Nucleus accumbens (tissue), 56 donors: ENCODE data around the gene SLIT2.

Experiments used
- DNase-seq, 56 donors: peaks; one replicate each; lab custom pipeline; 2025; lab: John Stamatoyannopoulos, UW

Gene SLIT2

DNA sequence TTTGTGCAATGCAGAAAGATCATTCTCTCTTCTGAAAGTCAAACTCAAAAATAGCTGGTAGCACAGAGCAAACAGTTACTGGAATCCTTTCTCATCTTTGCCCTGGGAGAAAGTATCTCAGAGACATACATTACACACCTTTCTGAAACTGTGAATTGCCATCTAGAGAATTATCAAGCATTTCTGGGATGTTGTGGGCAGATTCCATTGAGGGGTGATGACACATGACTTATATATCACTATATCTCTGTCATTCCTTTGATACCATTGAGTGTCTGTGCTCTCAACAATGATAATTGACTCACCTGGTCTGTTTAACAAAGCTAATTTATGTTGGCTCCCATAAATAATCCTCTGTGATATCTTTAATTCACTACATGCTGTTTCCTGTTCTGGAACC is 13.0 kb downstream of the SLIT2 start:
- DNase-seq: no peak

DNA sequence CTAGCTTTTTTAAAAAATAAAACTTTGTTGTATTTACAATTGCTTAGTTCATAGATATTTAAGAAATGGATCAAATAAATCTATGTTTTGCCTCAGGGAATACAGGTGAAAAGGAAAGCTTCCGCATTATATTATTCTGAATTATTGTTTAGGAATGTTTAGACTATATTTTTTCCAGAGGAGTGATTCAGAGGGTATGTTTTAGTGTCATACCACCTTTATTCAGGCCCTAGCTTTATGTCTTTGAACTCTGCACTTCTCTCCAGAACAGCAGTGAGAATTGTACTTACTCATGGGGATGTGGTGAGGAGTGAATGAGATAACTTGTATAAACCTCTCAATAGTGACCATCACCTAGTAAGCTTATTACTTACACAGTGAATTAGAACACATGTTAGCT is 14.0 kb downstream of the SLIT2 start:
- no peak for DNase-seq

DNA sequence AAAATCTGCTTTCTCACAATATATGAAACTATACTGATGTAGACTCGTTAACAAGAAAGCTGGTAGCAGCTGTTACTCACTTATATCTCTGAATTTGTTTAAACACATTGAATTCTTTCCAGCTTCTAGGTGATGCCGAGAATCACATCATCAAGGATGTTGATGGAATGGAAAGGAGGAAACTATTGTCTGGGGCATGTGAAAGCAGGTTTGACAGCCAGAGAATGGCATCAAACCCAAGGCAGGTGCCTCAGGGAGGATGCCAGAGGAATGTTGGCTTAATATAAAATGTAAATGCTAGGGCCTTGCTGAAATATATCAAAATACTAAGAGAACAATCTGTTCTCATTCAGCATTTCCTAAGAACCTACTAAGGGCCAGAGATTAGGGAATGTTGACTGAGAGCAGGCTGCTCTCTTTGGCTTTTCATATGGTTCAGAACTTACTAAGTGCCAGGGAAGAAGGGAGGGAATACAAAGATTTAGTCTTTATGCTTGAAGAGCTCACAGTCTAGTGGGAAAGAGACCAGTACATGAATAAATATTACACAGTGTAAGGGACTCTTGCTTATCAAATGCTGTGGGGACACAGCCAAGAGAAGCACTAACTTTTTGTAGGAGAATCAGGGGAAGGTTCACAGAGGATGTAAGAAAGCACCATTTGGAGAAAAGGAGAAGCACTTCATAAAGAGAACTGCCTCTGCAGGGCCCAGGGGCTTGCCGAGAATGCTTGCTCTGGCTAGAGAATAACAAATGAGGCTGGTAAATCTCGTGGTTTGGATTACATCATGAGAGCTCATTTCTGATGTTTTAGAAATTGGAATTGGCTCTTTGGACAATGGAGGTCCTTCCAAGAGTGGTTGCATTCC is 14.7 kb downstream of the SLIT2 start:
- no peak for DNase-seq

DNA sequence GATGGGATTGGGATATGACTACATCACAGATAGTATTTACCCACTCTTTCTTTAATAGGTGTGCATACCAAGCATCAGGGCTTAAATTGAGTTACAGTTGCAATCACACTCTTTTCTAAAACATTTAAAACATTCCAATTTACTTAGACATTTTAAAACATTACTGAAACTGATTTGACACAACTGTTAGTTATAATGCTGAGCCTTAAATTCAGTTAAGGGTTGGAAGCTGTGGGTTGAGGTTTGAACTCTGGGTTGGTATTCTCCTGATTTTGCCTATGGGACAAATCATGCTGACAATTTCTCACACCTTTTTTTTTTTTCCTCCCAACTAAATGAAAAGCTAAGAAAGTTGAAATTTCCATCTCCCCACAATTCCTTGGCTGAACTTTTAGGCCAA is 16.3 kb downstream of the SLIT2 start:
- no peak for DNase-seq

DNA sequence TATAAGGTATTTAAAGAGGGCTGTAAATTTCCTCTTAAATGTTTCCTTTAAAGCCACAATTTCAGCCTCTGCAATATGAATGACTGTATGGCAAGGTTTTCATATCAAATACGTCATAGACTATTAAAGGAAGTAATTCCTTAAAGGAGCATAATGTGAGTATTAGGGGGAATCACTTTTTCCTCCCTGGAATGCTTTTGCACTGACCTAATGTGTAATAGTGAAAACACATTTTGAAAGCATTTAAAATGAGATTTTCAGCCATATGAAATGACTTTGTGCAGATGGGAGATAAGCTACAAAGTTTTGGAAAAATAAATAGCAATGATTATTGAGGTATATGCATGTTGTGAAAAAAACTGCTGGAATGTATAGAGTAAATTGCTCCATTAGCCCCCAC is 17.6 kb downstream of the SLIT2 start:
- DNase-seq: no peak

DNA sequence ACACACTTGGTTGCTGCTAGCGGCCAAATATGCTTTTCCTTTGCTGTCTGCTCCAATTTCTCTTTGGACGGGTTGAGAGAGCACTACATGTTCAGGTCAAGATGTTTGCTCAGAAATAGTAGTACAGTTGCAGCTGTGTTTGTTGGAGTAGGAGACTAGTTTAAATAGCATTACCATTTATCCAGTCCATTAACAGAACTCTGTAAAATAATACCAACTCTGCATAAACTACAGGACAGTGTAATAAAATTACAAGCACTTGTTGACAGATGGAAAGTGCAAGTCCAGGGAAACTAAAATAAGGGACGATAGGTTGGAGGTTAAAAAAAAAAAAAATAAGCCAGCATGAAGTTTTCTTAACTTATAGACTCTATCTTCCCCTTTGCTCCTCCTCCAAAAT is 20.2 kb downstream of the SLIT2 start:
- DNase-seq: no peak

DNA sequence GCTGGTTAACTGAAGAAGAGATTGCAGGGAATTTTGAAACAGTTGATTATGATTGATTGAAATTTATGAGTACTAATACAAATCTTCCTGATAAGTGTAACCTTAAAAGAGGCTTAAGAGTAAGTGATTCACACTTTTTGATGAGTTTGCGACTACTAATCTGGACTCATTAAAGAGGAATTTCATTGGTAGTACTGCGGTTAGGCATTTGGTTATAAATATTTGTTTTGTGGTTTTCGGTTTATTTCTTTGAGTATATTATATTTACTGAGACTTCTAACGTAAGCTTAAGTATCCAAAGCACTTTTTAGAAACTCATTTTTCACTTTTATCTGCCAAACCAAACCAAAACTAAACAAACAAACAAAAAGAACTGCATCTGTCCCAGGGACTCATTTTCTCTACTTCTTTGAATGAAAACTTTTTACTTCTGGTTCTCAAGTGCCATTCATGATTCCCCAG is 20.7 kb downstream of the SLIT2 start:
- DNase-seq: no peak

DNA sequence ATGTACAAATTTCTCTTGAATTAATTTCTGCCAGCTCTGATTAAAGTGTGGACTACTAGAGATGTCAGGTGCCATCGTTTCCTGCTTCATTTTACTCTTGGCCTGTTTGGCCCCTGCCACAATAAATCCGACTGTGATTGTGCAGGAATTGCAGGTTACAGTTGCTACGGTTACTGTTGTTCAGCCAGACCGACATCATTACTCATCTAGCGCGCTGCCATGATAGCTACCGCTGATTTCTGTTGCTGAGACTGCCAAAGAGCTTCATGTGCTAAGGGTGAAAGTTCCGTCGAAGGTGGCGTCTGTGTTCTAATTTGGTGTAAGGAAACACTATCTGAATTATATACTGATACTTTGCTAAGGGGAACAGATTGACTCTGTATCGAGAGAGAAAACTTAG is 22.1 kb downstream of the SLIT2 start:
- no peak for DNase-seq

DNA sequence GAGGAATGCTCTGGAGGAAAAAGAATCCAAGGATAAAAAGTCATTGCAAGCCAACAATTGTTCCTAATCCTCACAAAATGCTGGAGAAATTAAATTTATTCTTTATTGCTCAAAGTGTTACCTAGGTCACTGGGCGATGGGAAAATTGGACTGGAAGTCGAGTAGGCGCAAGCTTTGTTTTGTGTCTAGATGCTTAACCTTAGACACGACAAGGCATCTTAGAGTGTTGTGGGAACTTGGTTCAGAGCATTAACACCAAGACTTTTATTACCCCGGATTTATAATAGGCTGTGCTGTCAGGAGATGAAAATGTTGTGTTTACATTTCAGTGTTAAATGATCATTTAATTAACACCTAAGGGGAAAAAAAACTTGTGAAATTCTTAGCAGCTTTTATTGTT is 25.1 kb downstream of the SLIT2 start:
- no peak for DNase-seq

DNA sequence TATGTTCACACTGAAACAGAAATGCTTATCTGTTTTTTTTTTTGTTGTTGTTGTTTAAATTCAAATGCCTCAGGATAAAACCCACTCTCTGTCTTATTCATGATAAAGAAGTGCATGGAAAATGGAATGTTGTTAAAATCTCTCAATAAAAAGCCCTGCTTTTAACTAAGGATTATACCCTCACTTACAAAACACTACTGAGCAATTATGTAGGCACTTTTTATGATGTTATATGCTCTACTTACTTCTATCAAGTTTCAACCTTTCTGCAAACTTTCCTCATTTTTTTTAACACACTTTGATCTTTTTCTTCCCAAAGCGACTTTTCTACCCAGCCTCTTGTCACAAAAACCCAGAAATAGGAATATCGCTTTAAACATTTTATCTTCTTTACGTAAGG is 26.5 kb downstream of the SLIT2 start:
- DNase-seq: no peak

DNA sequence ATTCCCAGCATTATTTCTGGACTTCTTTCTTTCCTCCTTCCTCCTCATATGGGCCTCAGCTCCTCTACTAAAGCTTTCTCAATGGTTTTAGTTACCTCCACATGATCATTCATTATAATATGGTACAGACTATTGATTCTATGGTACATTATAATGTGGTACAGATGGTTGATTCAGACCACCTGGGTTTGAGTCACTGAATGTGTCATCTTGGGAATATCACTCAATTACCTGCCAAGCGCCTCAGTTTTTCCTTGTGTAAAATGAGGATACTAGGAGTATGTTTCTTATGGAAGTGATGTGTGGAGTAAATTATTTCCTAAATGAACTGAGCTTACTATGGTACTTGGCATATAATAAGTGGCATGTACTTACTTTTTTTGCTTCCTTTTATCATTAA is 27.7 kb downstream of the SLIT2 start:
- no peak for DNase-seq

DNA sequence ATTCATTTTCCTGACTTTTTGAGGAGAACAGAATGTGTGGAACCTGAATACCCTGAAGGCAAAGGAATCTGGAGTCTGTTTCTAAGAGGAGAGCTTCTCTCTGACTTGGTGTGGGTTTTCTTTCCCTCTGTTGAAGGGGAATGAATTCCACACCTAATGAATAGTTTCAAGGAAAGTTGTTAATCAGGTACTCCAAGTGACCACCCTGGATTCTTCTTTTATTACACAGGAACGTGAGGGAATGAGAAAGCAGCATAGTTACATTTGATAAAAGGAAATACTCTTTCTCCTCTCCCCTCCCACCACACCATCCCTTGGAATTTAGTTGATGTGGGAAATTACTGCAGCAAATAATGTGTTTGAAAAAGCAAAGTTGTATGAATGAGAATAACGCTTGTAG is 29.7 kb downstream of the SLIT2 start:
- no peak for DNase-seq

DNA sequence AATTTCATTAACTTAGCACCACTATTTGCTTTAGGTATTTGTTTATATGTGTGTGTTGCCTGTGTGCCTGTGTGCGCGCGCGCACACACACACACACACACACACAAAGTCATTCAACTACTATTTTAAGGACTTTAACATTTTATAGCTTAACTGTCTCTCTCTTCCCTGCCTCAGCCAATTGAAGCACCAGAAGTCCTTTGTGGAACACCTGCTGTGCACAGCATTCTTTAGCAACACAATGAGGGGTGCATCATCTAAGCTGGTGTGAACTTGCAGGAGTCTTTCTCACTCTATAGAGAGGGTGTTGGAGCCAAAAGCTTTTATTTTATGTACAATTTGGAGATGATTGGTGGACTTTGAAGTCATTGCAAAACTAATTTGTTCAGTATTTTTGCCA is 31.3 kb downstream of the SLIT2 start:
- no peak for DNase-seq

DNA sequence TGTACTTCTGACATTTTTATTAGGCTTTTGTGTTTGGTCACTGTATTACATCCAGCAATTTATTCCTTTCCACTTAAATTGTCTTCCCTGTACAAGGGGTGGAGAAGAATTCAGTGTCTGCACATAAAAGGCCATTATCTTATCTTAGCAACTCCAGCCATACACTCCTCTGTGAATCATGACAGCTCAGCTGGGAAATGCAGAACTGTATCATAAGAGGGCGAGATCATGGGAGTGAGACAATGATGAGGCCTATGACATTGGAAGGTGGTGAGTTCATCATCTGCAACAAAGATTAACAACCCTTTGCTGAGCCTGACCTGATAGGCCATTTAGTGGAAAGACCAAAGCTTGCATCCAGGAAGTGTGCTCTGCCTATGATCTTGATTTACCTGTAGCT is 33.3 kb downstream of the SLIT2 start:
- DNase-seq: no peak

DNA sequence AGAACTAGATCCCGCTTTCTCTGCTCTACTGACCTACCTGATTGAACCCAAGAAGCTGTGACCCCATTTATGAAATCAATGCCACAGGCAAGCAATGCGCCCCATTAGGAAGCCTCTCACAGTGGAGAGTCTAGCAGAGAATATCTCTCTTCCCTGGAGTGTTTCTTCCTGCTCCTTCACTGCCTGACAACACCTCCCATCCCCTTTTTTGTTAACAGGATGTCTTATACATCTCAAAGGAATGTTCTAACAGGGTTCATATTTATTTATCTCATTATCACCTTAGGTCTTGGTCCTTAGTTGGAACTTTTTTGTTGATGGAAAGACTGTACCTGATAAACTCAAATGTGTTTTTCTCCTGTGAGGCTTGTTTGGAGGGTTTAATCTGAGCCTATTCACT is 35.5 kb downstream of the SLIT2 start:
- no peak for DNase-seq

DNA sequence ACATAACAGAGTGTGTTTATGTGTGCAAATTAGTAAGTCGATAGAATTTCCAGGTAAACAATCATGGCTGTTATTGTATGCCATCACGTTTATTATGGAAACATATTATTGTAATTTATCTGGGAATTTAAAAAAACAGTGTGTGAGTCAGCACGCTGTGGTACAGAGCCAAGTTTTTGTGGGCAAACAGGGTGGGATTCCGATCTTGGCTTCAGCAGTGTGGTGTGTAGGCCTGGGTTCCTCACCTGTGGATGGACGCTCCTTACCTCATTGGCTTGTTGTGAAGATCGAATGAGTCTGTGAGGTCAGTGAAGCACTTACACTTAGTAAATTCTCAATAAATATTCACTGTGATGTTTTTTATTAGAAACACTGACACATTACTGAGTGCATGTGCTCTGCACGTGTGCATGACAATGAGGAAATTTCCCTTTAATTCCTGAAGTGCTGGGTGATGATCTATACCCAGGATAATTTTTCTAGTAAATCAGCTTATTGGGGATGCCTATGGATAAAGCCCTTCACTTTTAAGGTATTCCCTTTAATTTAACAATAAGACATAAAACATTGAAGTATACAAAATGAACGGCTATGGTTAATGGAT is 36.4 kb downstream of the SLIT2 start:
- DNase-seq: no peak

DNA sequence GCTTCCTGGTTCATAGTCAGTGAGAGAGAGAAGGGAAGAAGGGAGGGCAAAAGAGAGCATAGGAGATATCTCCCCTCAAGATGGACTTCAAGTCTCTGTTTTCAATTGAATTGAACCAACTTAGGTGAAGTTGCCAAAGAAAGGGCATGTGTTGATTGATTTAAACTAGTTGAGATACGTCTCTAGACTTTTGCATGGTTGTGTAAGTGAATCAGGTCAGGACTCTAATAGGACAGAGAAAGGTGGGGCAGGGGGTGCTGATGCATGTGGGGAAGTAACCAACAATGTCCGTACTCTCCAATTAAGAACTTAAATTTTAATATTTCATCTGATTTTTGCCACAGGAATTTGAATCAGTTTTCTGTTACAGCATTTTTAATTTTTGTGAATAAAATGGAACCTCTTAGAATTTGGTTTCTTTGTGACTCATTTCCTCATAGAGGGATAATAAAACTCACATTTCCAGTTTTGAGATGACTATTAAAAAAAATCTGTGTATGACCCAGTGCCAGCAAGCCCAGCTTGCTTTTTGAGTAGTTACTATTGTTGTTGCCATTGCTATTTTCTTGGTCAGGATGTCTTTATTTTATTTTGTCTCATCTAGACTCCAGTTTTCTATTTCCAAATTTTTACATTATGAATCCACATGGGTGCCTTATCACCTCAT is 37.3 kb downstream of the SLIT2 start:
- no peak for DNase-seq

DNA sequence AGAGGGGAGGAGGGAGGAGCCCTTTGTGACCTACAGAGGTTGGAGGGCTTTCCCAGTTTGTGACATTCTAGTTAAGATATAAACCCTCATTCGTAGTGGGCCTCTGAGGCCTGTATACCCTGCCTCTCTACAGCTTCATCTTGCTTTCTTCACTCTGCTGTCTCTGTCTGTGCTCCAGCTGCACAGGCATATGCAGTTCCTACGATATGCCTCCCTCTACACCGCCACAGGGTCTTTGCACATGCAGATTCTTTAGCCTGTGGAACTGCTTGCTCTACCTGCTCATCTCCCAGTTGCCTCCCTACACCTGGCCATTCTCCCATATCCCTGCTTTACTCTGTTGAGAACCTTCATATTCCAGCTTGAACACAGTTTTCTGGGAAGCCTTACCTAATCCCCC is 38.1 kb downstream of the SLIT2 start:
- no peak for DNase-seq

DNA sequence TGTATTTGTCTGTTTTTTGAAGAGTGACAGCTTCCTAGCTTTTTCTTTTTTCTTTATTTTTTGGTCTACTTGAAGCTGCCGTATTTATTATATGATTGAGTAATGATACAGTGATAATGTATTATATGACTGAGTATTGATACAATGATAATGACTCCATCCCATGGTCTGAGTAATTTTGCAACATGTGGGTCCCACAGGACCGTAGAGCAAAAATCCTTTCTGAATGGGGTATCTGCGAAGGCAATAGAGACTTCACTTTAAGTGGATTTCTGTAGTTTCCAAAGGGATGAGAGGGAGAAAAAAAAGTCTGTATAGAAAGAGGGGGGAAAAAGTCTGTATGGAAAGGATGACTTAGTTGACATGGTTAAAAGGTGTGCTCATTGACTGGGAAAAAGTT is 41.0 kb downstream of the SLIT2 start:
- DNase-seq: no peak

DNA sequence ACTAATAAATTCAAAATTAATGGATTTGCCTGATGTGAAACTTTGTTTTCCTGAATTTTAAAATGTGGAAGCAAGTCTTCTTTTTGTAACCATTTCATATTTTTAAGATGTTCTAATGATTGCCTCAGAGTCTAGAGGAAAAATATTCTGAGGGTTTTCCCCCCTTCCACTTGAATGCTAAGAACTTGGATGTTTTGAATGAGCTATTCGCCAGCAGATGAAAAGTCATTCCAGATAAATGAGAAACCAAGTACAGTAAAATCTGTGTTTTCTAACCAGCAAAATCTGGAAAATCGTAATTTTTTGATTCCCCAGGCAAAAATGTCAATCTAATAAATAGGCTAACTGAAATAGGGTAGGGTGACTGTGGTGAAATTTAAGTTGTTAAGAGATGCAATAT is 45.6 kb downstream of the SLIT2 start:
- DNase-seq: no peak

DNA sequence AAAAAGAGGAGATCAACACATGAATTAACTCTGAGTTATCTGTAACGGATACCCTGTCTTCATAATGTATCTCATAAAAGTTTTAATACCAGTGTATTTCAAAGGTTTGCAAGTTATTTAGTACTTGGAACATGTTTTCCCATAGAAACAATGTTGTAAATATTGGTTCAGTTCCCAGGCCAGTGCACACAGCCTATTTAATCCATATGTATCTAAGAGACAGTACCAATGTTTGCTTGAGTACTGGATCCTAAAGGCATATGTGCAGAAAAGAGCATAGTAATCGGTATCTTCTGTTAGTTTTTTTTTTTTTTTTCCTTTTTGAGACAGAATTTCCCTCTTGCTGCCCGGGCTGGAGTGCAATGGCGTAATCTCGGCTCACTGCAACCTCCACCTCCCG is 46.1 kb downstream of the SLIT2 start:
- no peak for DNase-seq

DNA sequence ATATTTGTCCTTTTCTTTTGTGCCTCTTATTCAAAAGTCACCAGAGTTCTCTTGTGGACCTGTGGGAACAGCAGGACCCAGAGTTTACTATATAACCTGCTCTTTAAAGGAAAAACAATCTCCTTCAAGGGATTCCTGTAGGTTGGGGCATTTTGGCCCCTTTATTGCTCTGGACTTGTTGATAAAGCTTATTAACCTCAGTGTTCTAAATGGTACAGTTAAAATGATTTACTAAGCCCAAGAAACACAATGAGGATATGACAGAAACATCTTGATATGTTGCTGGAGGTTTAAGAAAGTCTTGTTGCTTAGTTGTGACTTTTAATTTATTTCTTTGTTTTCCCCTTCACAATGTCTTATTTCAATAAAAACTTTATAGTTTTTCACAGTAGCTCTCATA is 46.8 kb downstream of the SLIT2 start:
- DNase-seq: no peak
